Hypothalamus (tissue), 51 donors: ENCODE measurements around the gene ACAA1.
"Not testable (repeated sequence)": the region's sequence is repeated elsewhere in the genome, so short reads cannot be mapped to it uniquely, and the experiment has no call there.

Experiments used
- DNase-seq, 51 donors: peaks; one replicate each; lab custom pipeline; 2025; lab: John Stamatoyannopoulos, UW

ACAA1 gene

DNA sequence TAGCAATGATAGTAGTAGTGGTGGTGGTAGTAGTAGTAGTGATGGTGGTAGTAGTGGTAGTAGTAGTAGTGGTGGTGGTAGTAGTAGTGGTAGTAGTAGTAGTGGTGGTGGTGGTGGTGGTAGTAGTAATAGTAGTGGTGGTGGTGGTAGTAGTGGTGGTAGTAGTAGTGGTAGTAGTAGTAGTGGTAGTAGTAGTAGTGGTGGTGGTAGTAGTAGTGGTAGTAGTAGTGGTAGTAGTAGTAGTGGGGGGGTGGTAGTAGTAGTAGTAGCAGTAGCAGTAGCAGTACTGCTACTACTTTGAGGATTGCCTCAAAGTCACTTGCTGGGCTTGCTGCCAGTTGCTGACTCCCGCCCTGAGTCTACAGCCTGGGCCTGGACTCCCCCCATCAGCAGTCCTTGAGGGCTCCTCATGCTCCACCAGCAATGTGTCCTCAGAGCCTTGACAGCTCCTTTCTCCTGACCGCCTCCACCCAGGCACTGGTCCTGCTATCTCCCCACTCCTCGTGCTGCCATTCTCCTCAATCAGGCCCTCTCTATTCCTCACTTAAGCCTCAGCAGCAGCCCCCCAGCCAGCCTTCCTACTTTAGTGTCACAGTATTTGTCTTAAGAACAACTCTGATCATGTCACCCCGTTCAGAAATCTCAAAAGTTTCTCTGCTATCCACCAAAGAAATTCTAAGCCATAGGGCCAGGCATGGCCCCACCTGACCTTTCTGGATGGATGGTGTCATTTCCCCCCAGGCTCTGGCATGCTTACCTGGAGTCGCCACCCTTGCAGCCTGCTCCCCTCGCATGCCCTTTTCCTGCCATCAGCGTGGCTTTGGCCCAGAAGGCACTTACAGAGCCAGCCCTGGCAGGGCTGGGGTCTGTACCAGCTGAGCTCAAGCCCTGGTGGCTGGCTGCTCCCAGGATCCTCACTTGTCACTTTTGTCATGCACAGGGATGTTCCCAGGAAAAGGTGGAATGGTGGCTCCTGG lies 52.3 kb downstream of the ACAA1 start:
- no peak for DNase-seq

DNA sequence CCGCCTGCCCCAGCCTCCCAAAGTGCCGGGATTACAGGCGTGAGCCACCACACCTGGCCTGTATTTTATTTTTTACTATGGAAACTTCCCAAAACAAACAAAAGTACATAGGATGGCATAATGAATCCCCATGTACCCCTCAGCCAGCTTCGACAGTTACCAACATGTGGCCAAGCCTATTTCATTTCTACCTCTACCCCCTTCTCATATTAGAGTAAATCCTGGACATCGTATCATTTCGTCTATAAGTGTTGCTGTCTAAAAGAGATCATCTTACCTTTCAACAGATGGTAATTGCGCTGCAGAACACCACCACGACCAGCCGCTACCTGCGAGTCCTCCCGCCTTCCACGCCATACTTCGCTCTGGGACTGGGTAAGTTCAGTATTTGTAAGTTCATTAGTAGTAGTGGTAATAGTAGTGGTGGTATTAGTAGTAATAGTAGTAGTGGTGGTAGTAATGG lies 53.0 kb downstream of the ACAA1 start:
- DNase-seq, result no peak

DNA sequence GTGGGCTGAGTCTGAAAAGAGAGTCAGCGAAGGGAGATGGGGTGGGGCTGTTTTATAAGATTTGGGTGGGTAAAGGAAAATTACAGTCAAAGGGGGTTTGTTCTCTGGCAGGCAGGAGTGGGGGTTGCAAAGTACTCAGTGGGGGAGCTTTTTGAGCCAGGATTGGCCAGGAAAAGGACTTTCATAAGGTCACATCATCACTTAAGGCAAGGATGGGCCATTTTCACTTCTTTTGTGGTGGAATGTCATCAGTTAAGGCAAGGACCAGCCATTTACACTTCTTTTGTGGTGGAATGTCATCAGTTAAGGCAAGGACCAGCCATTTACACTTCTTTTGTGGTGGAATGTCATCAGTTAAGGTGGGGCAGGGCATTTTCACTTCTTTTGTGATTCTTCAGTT lies 53.7 kb downstream of the ACAA1 start:
- DNase-seq, result not testable (repeated sequence)

DNA sequence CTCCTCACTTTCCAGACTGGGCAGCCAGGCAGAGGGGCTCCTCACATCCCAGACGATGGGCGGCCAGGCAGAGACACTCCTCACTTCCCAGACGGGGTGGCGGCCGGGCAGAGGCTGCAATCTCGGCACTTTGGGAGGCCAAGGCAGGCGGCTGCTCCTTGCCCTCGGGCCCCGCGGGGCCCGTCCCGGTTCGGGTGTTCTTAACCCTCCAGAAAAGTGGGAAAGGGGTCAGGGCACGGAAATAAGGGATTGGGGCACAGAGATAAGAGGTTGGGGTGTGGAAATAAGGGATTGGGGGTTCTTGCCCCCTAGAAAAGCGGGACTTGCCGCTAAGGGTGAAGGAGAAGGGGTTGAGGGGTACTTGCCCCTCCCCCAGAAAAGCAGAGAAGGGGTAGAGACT lies 54.6 kb downstream of the ACAA1 start:
- not testable (repeated sequence) for DNase-seq

DNA sequence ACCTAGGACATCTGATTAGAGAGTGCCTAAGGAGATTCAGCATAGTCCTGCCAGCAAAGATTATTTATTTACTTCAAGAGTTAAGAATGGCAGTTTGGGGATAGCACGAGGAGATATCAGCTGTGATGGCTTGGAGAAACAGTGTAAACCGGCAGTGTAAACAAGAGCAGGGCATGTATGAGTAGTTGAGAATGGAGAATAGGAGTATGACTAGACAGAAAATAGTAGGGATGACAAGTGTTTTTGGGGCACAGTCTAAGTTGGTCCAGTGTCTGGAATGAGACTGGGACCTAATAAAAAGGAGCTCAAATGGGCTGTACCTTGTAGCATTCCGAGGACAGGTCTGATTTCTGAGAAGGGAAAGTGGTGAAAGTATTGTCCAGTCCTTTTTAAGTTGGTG lies 59.9 kb downstream of the ACAA1 start:
- not testable (repeated sequence) for DNase-seq
